HuH-7.5 (cell line): ENCODE results near the gene C17orf58.
"Not testable (repeated sequence)": the region's sequence is repeated elsewhere in the genome, so short reads cannot be mapped to it uniquely, and the experiment has no call there.

Experiments used
- DNase-seq: peaks from one replicate; pipeline ENCODE4 v3.0.0; 2011; ENCODE audit warnings: low spot score

The C17orf58 gene

DNA sequence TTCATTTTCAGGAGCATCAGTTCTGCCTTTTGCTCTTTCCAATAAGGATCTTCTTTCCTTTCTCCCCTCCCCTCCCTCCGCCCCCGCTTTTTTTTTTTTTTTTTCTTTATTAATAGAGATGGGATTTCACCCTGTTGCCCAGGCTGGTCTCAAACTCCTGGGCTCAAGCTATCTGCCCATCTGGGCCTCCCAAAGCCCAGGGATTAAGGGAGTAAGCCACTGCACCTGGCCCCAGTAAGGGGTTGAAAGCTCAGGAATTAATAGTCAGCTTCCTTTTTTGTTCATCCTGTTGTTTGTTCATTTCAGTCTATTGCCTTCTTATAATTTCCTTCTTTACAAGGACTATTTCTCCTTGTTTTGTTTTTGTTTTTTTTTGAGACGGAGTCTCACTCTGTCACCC lies 7.9 kb upstream of the C17orf58 start:
- DNase-seq = no peak

GRCh38 chr17:67999291-67999911 lies 3.1 kb upstream of the C17orf58 start:
- DNase-seq = no peak

GRCh38 chr17:67998466-67998865 lies 2.2 kb upstream of the C17orf58 start:
- no peak for DNase-seq

DNA sequence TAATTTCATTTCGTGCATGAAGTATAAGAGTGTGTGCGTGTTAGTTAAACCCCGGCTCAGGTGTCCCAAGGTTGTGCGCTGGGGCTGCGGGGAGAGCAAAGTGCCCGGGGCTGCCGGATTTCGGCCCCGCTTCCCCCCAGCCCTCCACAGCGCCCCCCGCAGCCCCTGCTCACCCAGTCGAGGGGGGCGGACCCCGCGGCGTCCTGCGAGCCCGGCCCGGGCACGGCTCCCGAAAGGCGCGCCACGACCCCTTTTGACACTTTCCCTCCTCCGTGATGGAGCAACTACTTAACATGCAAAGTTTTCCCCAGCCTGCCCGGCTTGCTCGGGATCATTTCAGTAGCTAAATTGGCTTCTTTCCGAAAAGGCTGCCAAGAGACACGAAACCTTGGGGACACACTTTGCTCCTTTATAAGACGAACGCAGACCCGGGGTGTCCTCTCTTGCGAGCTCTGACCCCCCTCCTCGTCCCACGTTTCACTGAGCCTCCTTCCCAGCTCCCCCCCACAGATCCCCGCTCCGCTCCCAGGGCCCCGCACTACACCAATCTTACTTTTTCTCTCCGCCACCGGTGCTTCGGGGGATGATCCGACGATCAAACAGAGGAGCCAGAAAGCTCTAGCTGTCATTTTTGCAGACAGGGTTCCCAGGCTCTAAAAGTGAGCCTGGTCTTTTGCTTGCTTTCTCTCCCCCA lies 552 bp downstream of the C17orf58 start:
- peak; percentile 30 for DNase-seq

GRCh38 chr17:67994817-67995569 lies 1.3 kb downstream of the C17orf58 start:
- peak; percentile 23 for DNase-seq

- peak; percentile 54 for DNase-seq
These were observed 2.3 kb downstream of the C17orf58 start for GRCh38 chr17:67993998-67994361.

DNA sequence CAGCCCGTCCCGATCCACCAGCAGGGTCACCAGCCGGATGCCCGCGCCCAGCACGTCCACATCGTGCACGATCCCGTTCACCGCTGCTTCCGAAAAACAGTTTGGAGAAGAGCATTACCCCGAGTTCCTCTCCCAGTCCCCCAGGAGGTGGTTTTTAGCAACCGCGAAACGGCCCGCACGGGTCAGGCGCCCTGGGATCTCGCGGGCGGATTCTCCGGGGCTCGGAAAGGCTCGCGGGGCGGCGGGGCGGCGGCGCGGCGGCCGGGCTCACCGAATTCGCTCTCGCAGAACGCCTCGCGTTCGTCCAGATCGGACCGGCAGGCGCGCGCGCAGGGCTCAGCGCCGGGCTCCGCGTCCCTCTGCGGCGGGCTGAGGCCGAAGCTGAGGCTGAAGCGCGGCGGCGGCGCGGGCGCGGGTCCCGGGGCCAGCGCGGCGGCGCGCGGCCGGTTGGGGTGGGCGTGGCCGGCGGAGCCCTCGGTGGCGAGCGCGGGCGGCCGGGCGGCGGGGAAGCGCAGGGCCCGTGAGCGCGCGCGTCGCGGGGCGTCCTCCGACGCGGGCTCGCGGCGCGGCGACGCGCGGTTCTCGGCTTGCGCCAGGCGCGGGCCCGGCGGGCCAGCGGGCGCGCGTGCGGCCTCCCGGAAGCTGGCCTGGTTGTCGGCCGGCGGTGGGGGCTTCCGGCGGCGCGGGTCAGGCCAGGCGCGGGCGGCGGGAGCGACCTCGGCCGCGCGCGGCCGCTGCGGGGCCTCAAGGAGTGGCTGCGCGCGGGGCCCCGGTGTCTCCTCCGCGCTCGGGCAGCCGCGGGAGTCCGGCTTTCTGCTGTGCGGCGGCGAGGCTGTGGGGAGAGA lies 2.9 kb downstream of the C17orf58 start:
- DNase-seq = peak; percentile 85

DNA sequence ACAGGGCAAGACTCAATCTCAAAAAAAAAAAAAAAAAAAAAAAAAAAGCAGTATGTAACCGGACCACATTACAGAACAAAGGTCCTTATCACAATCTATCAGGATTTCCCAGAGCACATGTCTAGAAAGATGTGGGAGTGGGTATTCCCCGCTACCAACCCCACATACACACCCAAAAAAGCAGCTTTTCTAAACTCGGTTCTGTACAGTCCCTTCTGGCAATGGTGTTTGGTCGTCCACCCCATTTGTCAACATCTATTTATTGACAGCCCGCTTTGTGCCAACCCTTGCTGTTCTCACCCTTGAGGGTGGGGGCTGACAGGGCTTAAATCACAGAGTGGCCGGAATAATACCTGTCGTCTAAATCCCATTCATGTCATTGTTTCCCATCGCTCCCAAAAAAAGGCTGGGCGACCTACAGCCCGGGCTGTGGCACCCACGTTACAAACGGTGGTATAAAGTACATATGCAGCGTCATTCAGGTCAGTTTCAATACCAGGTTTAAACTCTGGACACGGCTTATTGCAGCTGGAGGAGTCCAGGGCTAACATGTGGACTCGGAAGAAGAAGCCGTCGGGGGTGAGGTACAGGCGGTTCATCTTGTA lies 3.6 kb downstream of the C17orf58 start:
- DNase-seq = no peak

DNA sequence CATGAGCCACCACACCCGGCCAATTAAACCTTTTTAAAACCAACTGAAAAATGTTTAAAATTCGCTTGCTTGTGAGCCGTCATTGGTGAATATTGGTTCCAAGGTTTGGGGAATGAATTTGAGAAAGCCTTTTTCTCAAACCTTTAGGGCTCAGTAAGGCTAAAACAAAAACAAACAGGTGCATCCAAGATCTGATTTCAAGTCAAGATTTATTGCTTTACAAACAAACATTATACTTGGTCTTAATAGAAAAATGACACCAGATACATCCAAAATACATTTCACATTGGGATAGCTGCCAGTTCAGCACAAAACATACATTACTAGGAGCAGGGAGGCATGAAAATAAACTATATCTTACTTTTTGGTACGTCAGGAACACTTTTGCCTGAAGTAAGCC lies 5.4 kb downstream of the C17orf58 start:
- DNase-seq = no peak

DNA sequence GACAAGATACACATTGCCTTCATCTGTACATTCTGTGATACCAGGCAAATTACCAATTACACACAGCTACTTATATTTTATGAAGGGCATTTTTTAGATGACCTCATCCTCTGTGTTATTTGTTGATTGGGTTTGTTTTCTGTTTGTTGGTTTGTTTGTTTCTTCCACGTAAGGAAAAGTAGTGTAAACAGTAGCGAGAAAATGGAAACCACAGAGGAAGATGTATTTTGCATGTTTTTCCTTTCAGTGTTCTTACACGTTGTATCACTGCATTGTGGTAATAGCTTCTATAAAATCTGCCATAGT lies 12.9 kb downstream of the C17orf58 start:
- DNase-seq = no peak

DNA sequence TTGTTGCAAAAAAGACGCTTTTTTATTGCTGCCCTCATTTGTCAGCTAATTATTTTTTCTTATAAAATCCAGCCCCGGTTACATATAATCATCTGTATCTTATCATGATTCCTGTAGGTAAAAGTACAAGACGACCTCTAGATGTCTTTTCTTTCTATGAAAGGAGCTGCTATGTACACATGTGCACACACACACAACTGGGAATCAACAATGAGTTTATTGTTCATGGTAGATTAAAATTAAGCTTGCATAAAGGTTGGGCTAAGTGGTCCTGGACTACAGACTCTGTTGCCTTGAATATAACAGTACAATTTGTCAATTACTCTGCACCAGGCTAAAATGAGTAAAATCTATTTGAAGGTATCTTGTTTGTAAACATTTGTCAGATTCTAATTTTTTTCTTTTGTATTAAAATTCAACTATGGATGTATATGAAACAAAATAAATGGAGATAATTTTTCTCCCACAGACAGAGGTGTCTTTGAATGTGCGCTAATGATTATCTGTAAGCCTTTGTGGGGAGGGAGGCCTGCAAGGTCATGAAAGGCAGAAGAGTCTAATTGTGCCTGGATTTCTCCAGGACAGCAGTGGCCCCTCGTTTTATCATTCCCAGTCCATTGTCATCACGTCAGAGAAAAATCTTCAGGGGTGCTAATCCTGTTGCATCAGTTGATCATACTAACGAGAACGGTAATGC lies 13.4 kb downstream of the C17orf58 start:
- no peak for DNase-seq

- DNase-seq = no peak
These were observed 14.1 kb downstream of the C17orf58 start for GRCh38 chr17:67982034-67982640.

DNA sequence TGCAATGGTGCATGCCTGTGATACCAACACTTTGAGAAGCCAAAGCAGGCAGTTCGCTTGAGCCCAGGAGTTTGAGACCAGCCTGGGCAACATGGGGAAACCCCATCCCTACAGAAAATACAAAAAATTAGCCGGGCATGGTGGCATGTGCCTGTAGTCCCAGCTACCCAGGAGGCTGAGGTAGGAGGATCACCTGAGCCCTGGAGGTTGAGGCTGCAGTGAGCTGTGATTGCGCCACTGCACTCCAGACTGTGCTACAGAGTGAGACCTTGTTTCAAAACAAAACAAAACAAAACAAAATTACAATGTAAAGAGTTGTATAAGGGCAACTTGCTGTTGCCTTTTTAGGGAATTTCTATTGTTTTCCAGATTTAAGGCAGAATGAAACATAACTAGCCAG lies 15.4 kb downstream of the C17orf58 start:
- not testable (repeated sequence) for DNase-seq

- no peak for DNase-seq
These were observed 15.8 kb downstream of the C17orf58 start for GRCh38 chr17:67980456-67980855.

GRCh38 chr17:67976306-67976705 lies 20.0 kb downstream of the C17orf58 start:
- not testable (repeated sequence) for DNase-seq

GRCh38 chr17:67974598-67975066 lies 21.6 kb downstream of the C17orf58 start:
- DNase-seq = no peak

- DNase-seq = no peak
These were observed 22.1 kb downstream of the C17orf58 start for GRCh38 chr17:67974185-67974584.

- DNase-seq = no peak
These were observed 25.5 kb downstream of the C17orf58 start for GRCh38 chr17:67970783-67971182.

GRCh38 chr17:67963145-67963572 lies 33.1 kb downstream of the C17orf58 start:
- DNase-seq = not testable (repeated sequence)

DNA sequence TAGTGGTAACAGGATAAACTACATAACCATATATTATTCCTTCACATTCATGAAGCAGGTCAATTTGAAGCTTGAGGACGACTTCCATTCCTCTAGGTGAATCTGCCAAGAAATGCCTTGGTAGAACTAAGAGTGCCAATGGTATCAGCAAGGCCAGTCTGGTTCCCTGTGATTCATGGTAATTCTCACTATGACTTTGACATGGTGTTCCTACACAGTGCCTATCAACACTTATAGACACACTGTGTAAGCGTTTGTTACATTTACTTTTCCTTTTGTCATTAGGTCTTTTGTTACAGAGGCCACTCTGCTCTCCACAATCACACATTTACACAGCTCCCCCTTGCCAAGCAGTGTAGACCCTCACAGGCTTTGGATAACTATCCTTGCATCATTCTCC lies 34.1 kb downstream of the C17orf58 start:
- DNase-seq = not testable (repeated sequence)

DNA sequence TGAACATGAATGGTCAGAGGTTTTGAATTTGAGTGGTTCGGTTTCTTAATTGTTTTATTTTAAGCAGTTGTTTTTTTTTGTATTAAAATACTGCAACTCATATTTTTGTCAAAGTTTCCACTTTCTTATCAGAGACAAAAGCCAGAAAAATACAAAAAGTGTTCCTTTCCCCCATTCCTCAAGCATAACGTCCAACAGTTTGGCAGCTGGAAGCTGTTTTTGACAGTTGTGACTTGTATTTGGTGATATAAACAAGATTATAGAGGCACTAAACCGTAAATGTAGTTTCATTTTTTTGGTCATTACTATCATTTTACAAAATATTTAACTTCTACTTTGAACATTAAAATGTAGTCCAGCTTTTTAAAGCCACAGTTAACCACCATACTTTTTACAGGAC lies 36.0 kb downstream of the C17orf58 start:
- not testable (repeated sequence) for DNase-seq
